ENCODE results near the gene CTNND1. TPM values are rescaled to one million over a fixed set of nuclear protein-coding genes. Genes with fewer than 3 reads are reported as not detected.

CTNND1 gene
- total and polyA plus RNA-seq, 2 of the 8 experiments (the other 6 are each of a cell fraction or from before 2014, with no cell fraction given) = 91.9 to 164 TPM

GRCh38 chr11:57712256-57713150 lies 49.1 kb upstream of the CTNND1 start, which contains the start of gene TMX2:
TMX2 (plus strand) TSS chr11:57712593; CDS start chr11:57712619, 26 bp downstream.
- Histone ChIP-seq H2BK120ac (replicated peaks; ENCODE audit: low read depth, low read length) (no peak within 1 kb of the TSS), H3K18ac (ENCODE audit: extremely low read depth, low read length) (peak within 1 kb of the TSS; percentile 82), H3K23me2 (ENCODE audit: low read depth, low read length) (peaks cover 9% of the 10 kb centered on the region), H2BK20ac (ENCODE audit: low read length) (no peak within 1 kb of the TSS), H3K9me3 (ENCODE audit: insufficient read depth in 2 of 2, low read depth in 1 of 2, low read length in 1 of 2) (peaks cover 0 to 3% of the 10 kb centered on the region in 2 experiments; a peak in 1 of 4 replicates), H2BK12ac (ENCODE audit: low read depth, low read length) (peak within 1 kb of the TSS; percentile 64; the same call in 1 of the 2 replicates), H3K4ac (replicated peaks; ENCODE audit: insufficient read length, low read depth, low read length) (peak within 1 kb of the TSS; percentile 73), H2BK5ac (ENCODE audit: low read depth, low read length) (peak within 1 kb of the TSS; percentile 94), H3K36me3 (ENCODE audit: control insufficient read depth in 2 of 4, insufficient read depth in 4 of 4, low read length in 3 of 4) (peaks cover 0 to 4% (median 0%) of the 10 kb centered on the region in 4 experiments; a peak in 2 of 8 replicates), H2BK15ac (ENCODE audit: low read length) (0 out of 2 replicates have a peak within 1 kb of the TSS, but pooled peaks have one; percentile 13), H3K56ac (replicated peaks; ENCODE audit: insufficient read length, low read depth, low read length) (peak within 1 kb of the TSS; percentile 73), H3K4me3 (ENCODE audit: extremely low read depth in 1 of 4, insufficient read depth in 2 of 4, low read depth in 3 of 4, low read length in 4 of 4) (peak within 1 kb of the TSS; percentile 91 to 100 (median 98)), H3K14ac (ENCODE audit: insufficient read length) (no peak within 1 kb of the TSS), H3K9ac (replicated peaks in 1 of 4; ENCODE audit: extremely low read depth in 1 of 4, low read depth in 3 of 4, low read length in 3 of 4) (peak within 1 kb of the TSS; percentile 83 to 97 (median 94)), H2AK5ac (ENCODE audit: low read depth, low read length) (peak within 1 kb of the TSS; percentile 29; the same call in 1 of the 2 replicates), H4K91ac (replicated peaks; ENCODE audit: insufficient read length, low read length) (peak within 1 kb of the TSS; percentile 94), H4K5ac (ENCODE audit: insufficient read length, low read depth, low read length) (peak within 1 kb of the TSS; percentile 82), H3K27me3 (replicated peaks in 1 of 4; ENCODE audit: control insufficient read depth in 3 of 4, extremely low read depth in 1 of 4, insufficient read depth in 3 of 4, low read length in 3 of 4) (no peaks in the 10 kb centered on the region), H4K20me1 (replicated peaks in 1 of 2; ENCODE audit: control insufficient read depth in 1 of 2, insufficient read depth in 2 of 2, low read length in 2 of 2) (peaks cover 0 to 5% of the 10 kb centered on the region in 2 experiments), H3K4me1 (replicated peaks in 1 of 4; ENCODE audit: control insufficient read depth in 3 of 4, insufficient read depth in 4 of 4, low read length in 3 of 4) (peaks cover 0 to 4% (median 0%) of the 10 kb centered on the region in 4 experiments; a peak in 1 of 7 replicates), H3K79me1 (ENCODE audit: low read depth, low read length) (peaks cover 2% of the 10 kb centered on the region; the same call in 1 of the 2 replicates), H3K23ac (ENCODE audit: insufficient read length) (no peak within 1 kb of the TSS), H2AFZ (ENCODE audit: low read length) (peak within 1 kb of the TSS; percentile 51), H3K79me2 (ENCODE audit: control insufficient read depth in 1 of 2, insufficient read depth in 2 of 2, low read length in 2 of 2) (peaks cover 22 to 45% of the 10 kb centered on the region in 2 experiments), H4K8ac (ENCODE audit: extremely low read depth, insufficient read depth, low read length) (peak within 1 kb of the TSS; percentile 98; the same call in 1 of the 2 replicates), H3K4me2 (ENCODE audit: insufficient read depth in 1 of 2, low read depth in 2 of 2, low read length in 2 of 2) (peak within 1 kb of the TSS; percentile 60 to 75), H3K27ac (ENCODE audit: low read depth, low read length) (peak within 1 kb of the TSS; percentile 94)
- peak; percentile 97 for FAIRE-seq
- ChIA-PET POLR2A (ENCODE audit: partially characterized antibody) (interaction anchor here (0.7 to 4.3 kb wide), 28 partner anchors 8 to 284 kb away, joined by 3 to 27 read pairs (median 3); partner anchors contain the start of genes SELENOH and SMTNL1), CTCF (ENCODE audit: partially characterized antibody) (interaction anchor here (1.0 kb wide), 1 partner anchor 50 kb away, joined by 3 read pairs; no protein-coding TSS in a partner anchor)
- WGBS, 2 experiments (ENCODE audit: extremely low coverage in 1 of 2, insufficient coverage in 1 of 2, insufficient read length in 1 of 2, insufficient replicate concordance in 2 of 2, low coverage in 1 of 2, low lambda C conversion rate in 2 of 2, missing lambda C conversion rate in 1 of 2) = 1% methylated on average over 53 of the region's 53 CpGs; no CpG with 5 or more reads in 1 of the 2 experiments
- DNase-seq (ENCODE audit: low read depth in 1 of 2, low spot score in 2 of 2) = peak; percentile 82 to 90
- TF ChIP-seq TAF1 (IDR thresholded peaks at IDR 0.05; ENCODE audit: low read depth, low read length) (peak; percentile 78), SRF (IDR thresholded peaks at IDR 0.05; ENCODE audit: low read depth, low read length) (no peak; the same call in 1 of the 2 replicates), ASH2L (IDR thresholded peaks at IDR 0.05; ENCODE audit: low read length) (peak; percentile 76), KDM1A (IDR thresholded peaks at IDR 0.05; ENCODE audit: borderline replicate concordance, low read length) (no peak), SP4 (IDR thresholded peaks at IDR 0.05; ENCODE audit: low read length) (0 out of 2 replicates have a peak, but pooled peaks have one; percentile 38), SAP30 (IDR thresholded peaks at IDR 0.05; ENCODE audit: insufficient read depth, insufficient replicate concordance, low read length) (peak; percentile 81), SIN3A (conservative IDR thresholded peaks at IDR 0.05 in 1 of 2, IDR thresholded peaks at IDR 0.05 in 1 of 2; ENCODE audit: low read depth in 1 of 2, low read length in 2 of 2) (no peak), SIX5 (IDR thresholded peaks at IDR 0.05; ENCODE audit: low read depth, low read length) (no peak), BCL11A (IDR thresholded peaks at IDR 0.05; ENCODE audit: low read depth in 2 of 2, low read length in 2 of 2) (no peak), JUN (IDR thresholded peaks at IDR 0.05; ENCODE audit: low read depth, low read length) (no peak)
